Mammary epithelial cell (primary cell): ENCODE measurements around the gene FAM3D.
"Not testable (repeated sequence)": the region's sequence is repeated elsewhere in the genome, so short reads cannot be mapped to it uniquely, and the experiment has no call there.

ENCODE experiments used
- EZH2 ChIP-seq: IDR thresholded peaks from 2 replicates; pipeline ENCODE4 v1.6.1; 2012; ENCODE audit warnings: low read length, inconsistent platforms, borderline replicate concordance
- TF ChIP-seq, protein P1 (sequence below), 2 donors: IDR thresholded peaks in 1 of 2; conservative IDR thresholded peaks in 1 of 2; 2 replicates each; pipeline ENCODE4 v1.5.1; 2011 to 2012; ENCODE audit warnings: inconsistent platforms in 2 of 2, low read length in 2 of 2, mild to moderate bottlenecking in 2 of 2, control low read depth in 1 of 2, low read depth in 1 of 2; ENCODE audit not compliant: insufficient read depth in 1 of 2; ENCODE audit errors: extremely low read depth in 1 of 2

DNA sequence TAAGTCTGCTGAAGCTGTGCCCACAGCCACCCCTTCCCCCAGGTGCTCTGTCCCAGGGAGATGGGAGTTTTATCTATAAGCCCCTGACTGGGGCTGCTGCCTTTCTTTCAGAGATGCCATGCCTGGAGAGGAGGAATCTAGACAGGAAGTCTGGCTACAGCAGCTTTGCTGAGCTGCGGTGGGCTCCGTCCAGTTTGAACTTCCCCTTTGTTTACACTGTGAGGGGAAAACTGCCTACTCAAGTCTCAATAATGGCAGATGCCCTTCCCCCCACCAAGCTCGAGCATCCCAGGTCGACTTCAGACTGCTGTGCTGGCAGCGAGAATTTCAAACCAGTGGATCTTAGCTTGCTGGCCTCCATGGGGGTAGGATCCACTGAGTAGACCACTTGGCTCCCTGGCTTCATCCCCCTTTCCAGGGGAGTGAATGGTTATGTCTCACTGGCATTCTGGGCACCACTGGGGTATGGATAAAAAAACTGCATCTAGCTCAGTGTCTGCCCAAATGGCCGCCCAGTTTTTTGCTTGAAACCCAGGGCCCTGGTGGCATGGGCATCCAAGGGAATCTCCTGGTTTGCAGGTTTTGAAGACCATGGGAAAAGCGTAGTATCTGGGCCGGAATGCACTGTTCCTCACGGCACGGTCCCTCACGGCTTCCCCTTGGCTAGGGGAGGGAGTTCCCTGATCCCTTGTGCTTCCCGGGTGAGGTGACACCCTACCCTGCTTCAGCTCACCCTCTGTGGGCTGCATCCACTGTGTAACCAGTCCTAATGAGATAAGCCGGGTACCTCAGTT, 11.8 kb upstream of the FAM3D start:
- TF ChIP-seq, protein P1, sequence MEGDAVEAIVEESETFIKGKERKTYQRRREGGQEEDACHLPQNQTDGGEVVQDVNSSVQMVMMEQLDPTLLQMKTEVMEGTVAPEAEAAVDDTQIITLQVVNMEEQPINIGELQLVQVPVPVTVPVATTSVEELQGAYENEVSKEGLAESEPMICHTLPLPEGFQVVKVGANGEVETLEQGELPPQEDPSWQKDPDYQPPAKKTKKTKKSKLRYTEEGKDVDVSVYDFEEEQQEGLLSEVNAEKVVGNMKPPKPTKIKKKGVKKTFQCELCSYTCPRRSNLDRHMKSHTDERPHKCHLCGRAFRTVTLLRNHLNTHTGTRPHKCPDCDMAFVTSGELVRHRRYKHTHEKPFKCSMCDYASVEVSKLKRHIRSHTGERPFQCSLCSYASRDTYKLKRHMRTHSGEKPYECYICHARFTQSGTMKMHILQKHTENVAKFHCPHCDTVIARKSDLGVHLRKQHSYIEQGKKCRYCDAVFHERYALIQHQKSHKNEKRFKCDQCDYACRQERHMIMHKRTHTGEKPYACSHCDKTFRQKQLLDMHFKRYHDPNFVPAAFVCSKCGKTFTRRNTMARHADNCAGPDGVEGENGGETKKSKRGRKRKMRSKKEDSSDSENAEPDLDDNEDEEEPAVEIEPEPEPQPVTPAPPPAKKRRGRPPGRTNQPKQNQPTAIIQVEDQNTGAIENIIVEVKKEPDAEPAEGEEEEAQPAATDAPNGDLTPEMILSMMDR (conservative IDR thresholded peaks at IDR 0.05 in 1 of 2, IDR thresholded peaks at IDR 0.05 in 1 of 2; ENCODE audit: extremely low read depth in 1 of 2, insufficient read depth in 1 of 2, low read depth in 1 of 2, low read length in 2 of 2): not testable (repeated sequence)
- TF ChIP-seq EZH2: not testable (repeated sequence)
